ENCODE results near the gene CACNA1I. TPM values are rescaled to one million over a fixed set of nuclear protein-coding genes. Genes with fewer than 3 reads are reported as not detected.

Gene CACNA1I
- total and polyA plus RNA-seq, 2 experiments from 2014 or later, result 0.42 to 2.4 TPM

DNA sequence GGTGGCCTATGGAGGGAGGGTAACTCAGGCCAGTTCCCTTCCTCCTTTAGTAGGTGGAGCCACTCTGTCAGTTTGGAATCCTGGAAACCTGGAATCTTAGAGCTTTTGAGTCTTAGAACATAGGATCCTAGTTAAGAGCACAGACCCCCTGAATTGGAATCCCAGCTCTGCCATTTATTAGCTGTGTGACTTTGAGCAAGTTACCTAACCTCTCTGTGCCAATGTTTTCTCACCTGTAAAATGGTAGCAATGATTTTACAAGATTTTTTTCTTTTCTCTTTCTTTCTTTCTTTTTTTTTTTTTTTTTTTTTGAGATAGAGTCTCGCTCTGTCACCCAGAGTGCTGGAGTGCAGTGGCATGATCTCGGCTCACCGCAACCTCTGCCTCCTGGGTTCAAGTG, 17.1 kb upstream of the CACNA1I start:
- no peak for TF ChIP-seq STAT1 (IDR thresholded peaks at IDR 0.05; ENCODE audit: unreplicated experiment)
- TF ChIP-seq, protein P1, sequence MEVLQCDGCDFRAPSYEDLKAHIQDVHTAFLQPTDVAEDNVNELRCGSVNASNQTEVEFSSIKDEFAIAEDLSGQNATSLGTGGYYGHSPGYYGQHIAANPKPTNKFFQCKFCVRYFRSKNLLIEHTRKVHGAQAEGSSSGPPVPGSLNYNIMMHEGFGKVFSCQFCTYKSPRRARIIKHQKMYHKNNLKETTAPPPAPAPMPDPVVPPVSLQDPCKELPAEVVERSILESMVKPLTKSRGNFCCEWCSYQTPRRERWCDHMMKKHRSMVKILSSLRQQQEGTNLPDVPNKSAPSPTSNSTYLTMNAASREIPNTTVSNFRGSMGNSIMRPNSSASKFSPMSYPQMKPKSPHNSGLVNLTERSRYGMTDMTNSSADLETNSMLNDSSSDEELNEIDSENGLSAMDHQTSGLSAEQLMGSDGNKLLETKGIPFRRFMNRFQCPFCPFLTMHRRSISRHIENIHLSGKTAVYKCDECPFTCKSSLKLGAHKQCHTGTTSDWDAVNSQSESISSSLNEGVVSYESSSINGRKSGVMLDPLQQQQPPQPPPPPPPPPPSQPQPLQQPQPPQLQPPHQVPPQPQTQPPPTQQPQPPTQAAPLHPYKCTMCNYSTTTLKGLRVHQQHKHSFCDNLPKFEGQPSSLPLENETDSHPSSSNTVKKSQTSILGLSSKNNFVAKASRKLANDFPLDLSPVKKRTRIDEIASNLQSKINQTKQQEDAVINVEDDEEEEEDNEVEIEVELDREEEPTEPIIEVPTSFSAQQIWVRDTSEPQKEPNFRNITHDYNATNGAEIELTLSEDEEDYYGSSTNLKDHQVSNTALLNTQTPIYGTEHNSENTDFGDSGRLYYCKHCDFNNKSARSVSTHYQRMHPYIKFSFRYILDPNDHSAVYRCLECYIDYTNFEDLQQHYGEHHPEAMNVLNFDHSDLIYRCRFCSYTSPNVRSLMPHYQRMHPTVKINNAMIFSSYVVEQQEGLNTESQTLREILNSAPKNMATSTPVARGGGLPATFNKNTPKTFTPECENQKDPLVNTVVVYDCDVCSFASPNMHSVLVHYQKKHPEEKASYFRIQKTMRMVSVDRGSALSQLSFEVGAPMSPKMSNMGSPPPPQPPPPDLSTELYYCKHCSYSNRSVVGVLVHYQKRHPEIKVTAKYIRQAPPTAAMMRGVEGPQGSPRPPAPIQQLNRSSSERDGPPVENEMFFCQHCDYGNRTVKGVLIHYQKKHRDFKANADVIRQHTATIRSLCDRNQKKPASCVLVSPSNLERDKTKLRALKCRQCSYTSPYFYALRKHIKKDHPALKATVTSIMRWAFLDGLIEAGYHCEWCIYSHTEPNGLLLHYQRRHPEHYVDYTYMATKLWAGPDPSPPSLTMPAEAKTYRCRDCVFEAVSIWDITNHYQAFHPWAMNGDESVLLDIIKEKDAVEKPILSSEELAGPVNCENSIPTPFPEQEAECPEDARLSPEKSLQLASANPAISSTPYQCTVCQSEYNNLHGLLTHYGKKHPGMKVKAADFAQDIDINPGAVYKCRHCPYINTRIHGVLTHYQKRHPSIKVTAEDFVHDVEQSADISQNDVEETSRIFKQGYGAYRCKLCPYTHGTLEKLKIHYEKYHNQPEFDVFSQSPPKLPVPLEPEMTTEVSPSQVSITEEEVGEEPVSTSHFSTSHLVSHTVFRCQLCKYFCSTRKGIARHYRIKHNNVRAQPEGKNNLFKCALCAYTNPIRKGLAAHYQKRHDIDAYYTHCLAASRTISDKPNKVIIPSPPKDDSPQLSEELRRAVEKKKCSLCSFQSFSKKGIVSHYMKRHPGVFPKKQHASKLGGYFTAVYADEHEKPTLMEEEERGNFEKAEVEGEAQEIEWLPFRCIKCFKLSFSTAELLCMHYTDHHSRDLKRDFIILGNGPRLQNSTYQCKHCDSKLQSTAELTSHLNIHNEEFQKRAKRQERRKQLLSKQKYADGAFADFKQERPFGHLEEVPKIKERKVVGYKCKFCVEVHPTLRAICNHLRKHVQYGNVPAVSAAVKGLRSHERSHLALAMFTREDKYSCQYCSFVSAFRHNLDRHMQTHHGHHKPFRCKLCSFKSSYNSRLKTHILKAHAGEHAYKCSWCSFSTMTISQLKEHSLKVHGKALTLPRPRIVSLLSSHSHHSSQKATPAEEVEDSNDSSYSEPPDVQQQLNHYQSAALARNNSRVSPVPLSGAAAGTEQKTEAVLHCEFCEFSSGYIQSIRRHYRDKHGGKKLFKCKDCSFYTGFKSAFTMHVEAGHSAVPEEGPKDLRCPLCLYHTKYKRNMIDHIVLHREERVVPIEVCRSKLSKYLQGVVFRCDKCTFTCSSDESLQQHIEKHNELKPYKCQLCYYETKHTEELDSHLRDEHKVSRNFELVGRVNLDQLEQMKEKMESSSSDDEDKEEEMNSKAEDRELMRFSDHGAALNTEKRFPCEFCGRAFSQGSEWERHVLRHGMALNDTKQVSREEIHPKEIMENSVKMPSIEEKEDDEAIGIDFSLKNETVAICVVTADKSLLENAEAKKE (CRISPR knock-in tag; IDR thresholded peaks at IDR 0.05), result no peak
- no peak for TF ChIP-seq CREB1 (CRISPR knock-in tag; IDR thresholded peaks at IDR 0.05; ENCODE audit: low read depth)
- TF ChIP-seq, protein P2, sequence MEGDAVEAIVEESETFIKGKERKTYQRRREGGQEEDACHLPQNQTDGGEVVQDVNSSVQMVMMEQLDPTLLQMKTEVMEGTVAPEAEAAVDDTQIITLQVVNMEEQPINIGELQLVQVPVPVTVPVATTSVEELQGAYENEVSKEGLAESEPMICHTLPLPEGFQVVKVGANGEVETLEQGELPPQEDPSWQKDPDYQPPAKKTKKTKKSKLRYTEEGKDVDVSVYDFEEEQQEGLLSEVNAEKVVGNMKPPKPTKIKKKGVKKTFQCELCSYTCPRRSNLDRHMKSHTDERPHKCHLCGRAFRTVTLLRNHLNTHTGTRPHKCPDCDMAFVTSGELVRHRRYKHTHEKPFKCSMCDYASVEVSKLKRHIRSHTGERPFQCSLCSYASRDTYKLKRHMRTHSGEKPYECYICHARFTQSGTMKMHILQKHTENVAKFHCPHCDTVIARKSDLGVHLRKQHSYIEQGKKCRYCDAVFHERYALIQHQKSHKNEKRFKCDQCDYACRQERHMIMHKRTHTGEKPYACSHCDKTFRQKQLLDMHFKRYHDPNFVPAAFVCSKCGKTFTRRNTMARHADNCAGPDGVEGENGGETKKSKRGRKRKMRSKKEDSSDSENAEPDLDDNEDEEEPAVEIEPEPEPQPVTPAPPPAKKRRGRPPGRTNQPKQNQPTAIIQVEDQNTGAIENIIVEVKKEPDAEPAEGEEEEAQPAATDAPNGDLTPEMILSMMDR (conservative IDR thresholded peaks at IDR 0.05; ENCODE audit: low read depth in 2 of 2), result no peak
- no peak for TF ChIP-seq ZNF114 (CRISPR knock-in tag; IDR thresholded peaks at IDR 0.05)
- no peak for TF ChIP-seq EZH2phosphoT487 (IDR thresholded peaks at IDR 0.05; ENCODE audit: unreplicated experiment)
- TF ChIP-seq, protein P3, sequence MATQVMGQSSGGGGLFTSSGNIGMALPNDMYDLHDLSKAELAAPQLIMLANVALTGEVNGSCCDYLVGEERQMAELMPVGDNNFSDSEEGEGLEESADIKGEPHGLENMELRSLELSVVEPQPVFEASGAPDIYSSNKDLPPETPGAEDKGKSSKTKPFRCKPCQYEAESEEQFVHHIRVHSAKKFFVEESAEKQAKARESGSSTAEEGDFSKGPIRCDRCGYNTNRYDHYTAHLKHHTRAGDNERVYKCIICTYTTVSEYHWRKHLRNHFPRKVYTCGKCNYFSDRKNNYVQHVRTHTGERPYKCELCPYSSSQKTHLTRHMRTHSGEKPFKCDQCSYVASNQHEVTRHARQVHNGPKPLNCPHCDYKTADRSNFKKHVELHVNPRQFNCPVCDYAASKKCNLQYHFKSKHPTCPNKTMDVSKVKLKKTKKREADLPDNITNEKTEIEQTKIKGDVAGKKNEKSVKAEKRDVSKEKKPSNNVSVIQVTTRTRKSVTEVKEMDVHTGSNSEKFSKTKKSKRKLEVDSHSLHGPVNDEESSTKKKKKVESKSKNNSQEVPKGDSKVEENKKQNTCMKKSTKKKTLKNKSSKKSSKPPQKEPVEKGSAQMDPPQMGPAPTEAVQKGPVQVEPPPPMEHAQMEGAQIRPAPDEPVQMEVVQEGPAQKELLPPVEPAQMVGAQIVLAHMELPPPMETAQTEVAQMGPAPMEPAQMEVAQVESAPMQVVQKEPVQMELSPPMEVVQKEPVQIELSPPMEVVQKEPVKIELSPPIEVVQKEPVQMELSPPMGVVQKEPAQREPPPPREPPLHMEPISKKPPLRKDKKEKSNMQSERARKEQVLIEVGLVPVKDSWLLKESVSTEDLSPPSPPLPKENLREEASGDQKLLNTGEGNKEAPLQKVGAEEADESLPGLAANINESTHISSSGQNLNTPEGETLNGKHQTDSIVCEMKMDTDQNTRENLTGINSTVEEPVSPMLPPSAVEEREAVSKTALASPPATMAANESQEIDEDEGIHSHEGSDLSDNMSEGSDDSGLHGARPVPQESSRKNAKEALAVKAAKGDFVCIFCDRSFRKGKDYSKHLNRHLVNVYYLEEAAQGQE (IDR thresholded peaks at IDR 0.05; ENCODE audit: unreplicated experiment), result no peak
- TF ChIP-seq, protein P4, sequence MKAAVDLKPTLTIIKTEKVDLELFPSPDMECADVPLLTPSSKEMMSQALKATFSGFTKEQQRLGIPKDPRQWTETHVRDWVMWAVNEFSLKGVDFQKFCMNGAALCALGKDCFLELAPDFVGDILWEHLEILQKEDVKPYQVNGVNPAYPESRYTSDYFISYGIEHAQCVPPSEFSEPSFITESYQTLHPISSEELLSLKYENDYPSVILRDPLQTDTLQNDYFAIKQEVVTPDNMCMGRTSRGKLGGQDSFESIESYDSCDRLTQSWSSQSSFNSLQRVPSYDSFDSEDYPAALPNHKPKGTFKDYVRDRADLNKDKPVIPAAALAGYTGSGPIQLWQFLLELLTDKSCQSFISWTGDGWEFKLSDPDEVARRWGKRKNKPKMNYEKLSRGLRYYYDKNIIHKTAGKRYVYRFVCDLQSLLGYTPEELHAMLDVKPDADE (IDR thresholded peaks at IDR 0.05), result no peak
- no peak for TF ChIP-seq JUNB (IDR thresholded peaks at IDR 0.05; ENCODE audit: unreplicated experiment)
- no peak for TF ChIP-seq POLR2AphosphoS5 (IDR thresholded peaks at IDR 0.05; ENCODE audit: low read depth)
- no peak for TF ChIP-seq NANOG (IDR thresholded peaks at IDR 0.05; ENCODE audit: borderline replicate concordance)
- no peak for TF ChIP-seq EZH2 (IDR thresholded peaks at IDR 0.05; ENCODE audit: low read depth, unreplicated experiment)
- TF ChIP-seq ZNF331 (CRISPR knock-in tag; IDR thresholded peaks at IDR 0.05; ENCODE audit: low read depth), result no peak
- no peak for ATAC-seq
- Mint-ChIP-seq H3K4me1 (peaks cover 17% of the 10 kb centered on the region), H3K27me3 (ENCODE audit: insufficient read depth, low read depth, poor library complexity) (peaks cover 41% of the 10 kb centered on the region), H3K9me3 (no peaks in the 10 kb centered on the region), H3K36me3 (ENCODE audit: low read depth) (no peaks in the 10 kb centered on the region), H3K4me3 (no peak overlapping the region), H3K27ac (no peak overlapping the region)
- no peak for DNase-seq (ENCODE audit: low spot score)
- peaks cover 11% of the 10 kb centered on the region; the same call in 1 of the 2 replicates for H4K20me1 ChIP-seq (replicated peaks; ENCODE audit: insufficient read depth)
- no peaks in the 10 kb centered on the region for H3K9me2 ChIP-seq (ENCODE audit: insufficient read depth)
- no peak overlapping the region for H3K4me3 ChIP-seq
- H3K27ac ChIP-seq (ENCODE audit: low read depth), result no peak overlapping the region
- peaks cover 34% of the 10 kb centered on the region for H3K27me3 ChIP-seq (ENCODE audit: insufficient read depth)
- H2AFZ ChIP-seq, result no peak overlapping the region
- no peak overlapping the region for H3K4me2 ChIP-seq
- 0 out of 2 replicates have a peak, but pooled peaks cover 3% of the 10 kb centered on the region for H3F3A ChIP-seq (replicated peaks; ENCODE audit: low read depth)
- H3K79me2 ChIP-seq (replicated peaks; ENCODE audit: insufficient read depth), result no peaks in the 10 kb centered on the region
- no peaks in the 10 kb centered on the region; the same call in 1 of the 2 replicates for H3K4me1 ChIP-seq (ENCODE audit: insufficient read depth)
- no peaks in the 10 kb centered on the region for H3K36me3 ChIP-seq (ENCODE audit: insufficient read depth)

All from GM23338 (cell line).